GM19455 (cell line): ENCODE measurements around the gene ZNF609.

ENCODE experiments used
- ATAC-seq: cut with Tn5 transposase; IDR thresholded peaks from one replicate; pipeline ENCODE4 v1.9.1; 2021; ENCODE audit not compliant: unreplicated experiment

ZNF609 gene

GRCh38 chr15:64532521-64533315 lies 72.3 kb downstream of the ZNF609 start:
- no peak for ATAC-seq

- no peak for ATAC-seq
Measured at GRCh38 chr15:64535460-64536243, 75.3 kb downstream of the ZNF609 start.

GRCh38 chr15:64536244-64536836 lies 76.0 kb downstream of the ZNF609 start:
- ATAC-seq: no peak

- no peak for ATAC-seq
Measured at GRCh38 chr15:64542091-64542490, 81.7 kb downstream of the ZNF609 start.

- no peak for ATAC-seq
Measured at GRCh38 chr15:64544450-64544849, 84.1 kb downstream of the ZNF609 start.

GRCh38 chr15:64547275-64547674 lies 86.9 kb downstream of the ZNF609 start:
- no peak for ATAC-seq

GRCh38 chr15:64548235-64548634 lies 87.9 kb downstream of the ZNF609 start:
- ATAC-seq: no peak

GRCh38 chr15:64549860-64550259 lies 89.5 kb downstream of the ZNF609 start:
- no peak for ATAC-seq

GRCh38 chr15:64552281-64552948 lies 92.0 kb downstream of the ZNF609 start:
- no peak for ATAC-seq

GRCh38 chr15:64558460-64559179 lies 98.2 kb downstream of the ZNF609 start:
- ATAC-seq: no peak

- ATAC-seq: no peak
Measured at GRCh38 chr15:64559243-64559642, 98.9 kb downstream of the ZNF609 start.

- no peak for ATAC-seq
Measured at GRCh38 chr15:64560501-64560900, 100.1 kb downstream of the ZNF609 start.

- ATAC-seq: no peak
Measured at GRCh38 chr15:64560998-64561397, 100.6 kb downstream of the ZNF609 start.

GRCh38 chr15:64562003-64562640 lies 101.7 kb downstream of the ZNF609 start:
- no peak for ATAC-seq

- ATAC-seq: no peak
Measured at GRCh38 chr15:64566102-64566501, 105.7 kb downstream of the ZNF609 start.

GRCh38 chr15:64566629-64567427 lies 106.5 kb downstream of the ZNF609 start:
- no peak for ATAC-seq

GRCh38 chr15:64568765-64569164 lies 108.4 kb downstream of the ZNF609 start:
- ATAC-seq: no peak

- peak; percentile 56 for ATAC-seq
Measured at GRCh38 chr15:64571857-64572291, 111.5 kb downstream of the ZNF609 start.

- no peak for ATAC-seq
Measured at GRCh38 chr15:64572856-64573255, 112.5 kb downstream of the ZNF609 start.
